ENCODE data around the gene GNPAT. TPM values are rescaled to one million over a fixed set of nuclear protein-coding genes. Genes with fewer than 3 reads are reported as not detected.
A peak's percentile ranks its signal among the peaks of the same experiment; 100 is the strongest.

The GNPAT gene
- total and polyA plus RNA-seq, 2 experiments from 2014 or later = 37.6 to 47.2 TPM

DNA sequence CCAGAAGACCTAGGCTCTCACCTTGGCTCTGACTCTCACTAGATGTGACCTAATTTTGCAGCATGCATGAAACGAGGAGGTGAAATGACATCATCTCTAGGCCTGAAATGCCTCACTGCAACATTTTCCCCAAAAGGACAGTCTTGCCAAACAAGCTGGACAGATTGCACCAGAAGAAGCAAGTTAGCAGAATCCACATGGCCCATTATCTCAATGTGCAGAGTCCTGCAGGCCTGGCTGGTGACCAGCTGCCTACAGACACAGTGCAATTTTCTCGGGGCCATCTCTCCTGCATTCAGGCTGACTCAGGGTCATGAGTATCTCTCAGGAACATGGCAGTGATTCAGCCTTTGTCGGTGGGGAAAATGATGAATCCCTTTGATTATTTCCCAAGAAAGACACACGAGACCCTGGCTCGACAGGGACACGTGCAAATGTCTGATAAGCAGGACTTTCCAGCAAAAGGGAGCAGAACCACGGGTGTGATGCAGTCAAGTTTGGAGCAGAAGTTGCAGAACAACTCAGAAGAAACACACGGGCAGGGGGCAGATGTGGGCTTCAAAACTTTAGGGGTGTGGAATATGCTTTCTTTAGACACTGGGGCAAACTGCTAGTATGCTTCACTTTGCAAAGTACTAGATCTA, 40.5 kb upstream of the GNPAT start:
- Histone ChIP-seq H3K9me2 (ENCODE audit: insufficient read depth) (no peaks in the 10 kb centered on the region), H3K4me1 (ENCODE audit: insufficient read depth) (no peaks in the 10 kb centered on the region), H3K27me3 (replicated peaks; ENCODE audit: insufficient read depth) (no peaks in the 10 kb centered on the region; the same call in 1 of the 2 replicates), H3K9ac (no peak overlapping the region), H3F3A (ENCODE audit: insufficient read depth) (no peaks in the 10 kb centered on the region), H2AFZ (no peak overlapping the region), H3K9me3 (ENCODE audit: low read depth) (no peaks in the 10 kb centered on the region), H3K27ac (no peak overlapping the region), H3K4me2 (ENCODE audit: unreplicated experiment) (no peak overlapping the region), H3K36me3 (ENCODE audit: low read depth) (no peaks in the 10 kb centered on the region), H3K4me3 (no peak overlapping the region), H3K79me2 (ENCODE audit: insufficient read depth) (no peaks in the 10 kb centered on the region), H4K20me1 (ENCODE audit: insufficient read depth) (no peaks in the 10 kb centered on the region)
- no peak for TF ChIP-seq EZH2 (IDR thresholded peaks at IDR 0.05; ENCODE audit: insufficient read depth, poor library complexity, severe bottlenecking)
- TF ChIP-seq EZH2phosphoT487 (IDR thresholded peaks at IDR 0.05; ENCODE audit: insufficient read depth, low read depth) = no peak
- peak; percentile 62 for DNase-seq
- 15 to 16% methylated on average over 8 of the region's 8 CpGs for WGBS, 2 experiments (ENCODE audit: low coverage in 1 of 2, low lambda C conversion rate in 2 of 2, missing lambda C conversion rate in 2 of 2)
- in situ Hi-C loops (cut with MboI) = loop anchor here (10.0 to 25.0 kb wide), 2 partner anchors 263 to 406 kb away; no protein-coding TSS in a partner anchor

DNA sequence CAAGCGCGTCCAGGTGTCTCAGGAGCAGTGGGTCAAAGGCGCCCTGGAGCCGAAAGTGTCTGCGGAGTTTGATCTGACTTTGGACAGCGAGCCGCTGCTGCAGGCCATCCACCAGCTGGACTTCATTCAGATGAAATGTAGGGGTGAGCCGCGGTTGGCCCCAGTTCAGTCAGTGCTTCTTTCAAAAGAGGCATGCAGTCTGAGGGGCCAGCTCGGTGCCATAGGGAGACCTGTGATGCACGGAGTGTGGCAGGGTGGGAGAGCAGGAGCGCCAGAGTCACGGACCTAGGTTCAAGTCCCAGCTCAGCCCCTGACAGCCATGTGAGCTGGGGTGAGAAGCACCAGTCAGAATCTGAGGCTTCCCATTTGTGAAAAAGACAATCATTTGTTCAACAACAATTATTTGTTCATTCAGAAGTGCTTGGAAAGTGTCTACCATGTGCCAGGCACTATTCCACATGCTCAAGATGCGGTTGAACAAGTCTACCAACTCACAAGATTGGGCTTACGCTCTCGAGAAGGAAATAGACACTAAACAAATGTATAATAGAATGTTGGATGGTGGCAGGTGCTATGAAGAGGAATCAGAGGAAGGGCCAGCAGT, 39.5 kb upstream of the GNPAT start:
- WGBS, 2 experiments (ENCODE audit: low coverage in 1 of 2, low lambda C conversion rate in 2 of 2, missing lambda C conversion rate in 2 of 2) = 33 to 35% methylated on average over 16 of the region's 16 CpGs
- Histone ChIP-seq H3K4me1 (ENCODE audit: insufficient read depth) (no peaks in the 10 kb centered on the region), H3K4me3 (no peak overlapping the region), H3K9me3 (ENCODE audit: low read depth) (no peaks in the 10 kb centered on the region), H3K4me2 (ENCODE audit: unreplicated experiment) (no peak overlapping the region), H3K9me2 (ENCODE audit: insufficient read depth) (no peaks in the 10 kb centered on the region), H3K27ac (no peak overlapping the region), H3F3A (ENCODE audit: insufficient read depth) (no peaks in the 10 kb centered on the region), H4K20me1 (ENCODE audit: insufficient read depth) (no peaks in the 10 kb centered on the region), H3K9ac (no peak overlapping the region), H3K79me2 (ENCODE audit: insufficient read depth) (no peaks in the 10 kb centered on the region), H2AFZ (no peak overlapping the region), H3K27me3 (replicated peaks; ENCODE audit: insufficient read depth) (no peaks in the 10 kb centered on the region; the same call in 1 of the 2 replicates), H3K36me3 (ENCODE audit: low read depth) (no peaks in the 10 kb centered on the region)
- TF ChIP-seq EZH2phosphoT487 (IDR thresholded peaks at IDR 0.05; ENCODE audit: insufficient read depth, low read depth) = no peak
- no peak for TF ChIP-seq EZH2 (IDR thresholded peaks at IDR 0.05; ENCODE audit: insufficient read depth, poor library complexity, severe bottlenecking)
- in situ Hi-C loops (cut with MboI) = loop anchor here (10.0 to 25.0 kb wide), 2 partner anchors 264 to 407 kb away; no protein-coding TSS in a partner anchor
- no peak for DNase-seq

DNA sequence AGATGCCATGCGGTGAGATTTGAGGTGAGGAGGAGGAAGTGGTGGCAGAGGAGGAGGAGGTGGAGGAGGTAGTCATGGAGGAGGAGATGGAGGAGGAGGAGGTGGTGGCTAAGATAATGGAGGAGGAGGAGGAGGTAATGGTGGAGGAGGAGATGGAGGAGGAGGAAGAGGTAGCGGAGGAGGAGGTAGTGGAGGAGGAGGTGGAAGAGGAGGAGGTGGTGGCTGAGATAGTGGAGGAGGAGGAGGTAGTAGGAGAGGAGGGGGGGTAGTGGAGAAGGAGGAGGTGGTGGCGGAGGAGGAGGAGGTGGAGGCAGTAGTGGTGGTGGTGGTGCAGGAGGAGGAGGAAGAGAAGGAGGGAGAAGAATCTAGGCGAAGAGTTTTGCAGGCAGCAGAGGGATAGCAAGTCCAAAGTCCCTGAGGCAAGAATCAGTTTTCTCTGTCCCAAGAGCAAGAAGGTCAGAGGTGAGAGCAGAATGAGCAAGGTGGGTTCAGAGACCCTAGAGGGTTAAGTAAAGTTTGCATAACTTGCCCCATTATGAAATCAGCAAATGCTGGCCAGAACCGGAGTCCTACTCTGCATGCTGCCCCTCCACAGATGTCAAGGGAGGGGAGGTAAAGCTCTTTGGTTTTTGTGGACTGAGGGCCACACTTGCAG, 38.9 kb upstream of the GNPAT start:
- WGBS, 2 experiments (ENCODE audit: low coverage in 1 of 2, low lambda C conversion rate in 2 of 2, missing lambda C conversion rate in 2 of 2) = 48 to 51% methylated on average over 2 to 5 of the region's 5 CpGs
- no peaks in the 10 kb centered on the region for H3K4me1 ChIP-seq (ENCODE audit: insufficient read depth)
- no peaks in the 10 kb centered on the region for H3K9me2 ChIP-seq (ENCODE audit: insufficient read depth)
- H3K4me2 ChIP-seq (ENCODE audit: unreplicated experiment) = no peak overlapping the region
- no peaks in the 10 kb centered on the region for H3K36me3 ChIP-seq (ENCODE audit: low read depth)
- no peak overlapping the region for H2AFZ ChIP-seq
- no peak overlapping the region for H3K27ac ChIP-seq
- no peaks in the 10 kb centered on the region for H4K20me1 ChIP-seq (ENCODE audit: insufficient read depth)
- no peak overlapping the region for H3K9ac ChIP-seq
- no peaks in the 10 kb centered on the region for H3K9me3 ChIP-seq (ENCODE audit: low read depth)
- H3K79me2 ChIP-seq (ENCODE audit: insufficient read depth) = no peaks in the 10 kb centered on the region
- no peaks in the 10 kb centered on the region; the same call in 1 of the 2 replicates for H3K27me3 ChIP-seq (replicated peaks; ENCODE audit: insufficient read depth)
- in situ Hi-C loops (cut with MboI) = loop anchor here (10.0 to 25.0 kb wide), 2 partner anchors 265 to 407 kb away; no protein-coding TSS in a partner anchor
- TF ChIP-seq EZH2phosphoT487 (IDR thresholded peaks at IDR 0.05; ENCODE audit: insufficient read depth, low read depth) (no peak), EZH2 (IDR thresholded peaks at IDR 0.05; ENCODE audit: insufficient read depth, poor library complexity, severe bottlenecking) (no peak)
- H3K4me3 ChIP-seq = no peak overlapping the region
- H3F3A ChIP-seq (ENCODE audit: insufficient read depth) = no peaks in the 10 kb centered on the region
- no peak for DNase-seq

DNA sequence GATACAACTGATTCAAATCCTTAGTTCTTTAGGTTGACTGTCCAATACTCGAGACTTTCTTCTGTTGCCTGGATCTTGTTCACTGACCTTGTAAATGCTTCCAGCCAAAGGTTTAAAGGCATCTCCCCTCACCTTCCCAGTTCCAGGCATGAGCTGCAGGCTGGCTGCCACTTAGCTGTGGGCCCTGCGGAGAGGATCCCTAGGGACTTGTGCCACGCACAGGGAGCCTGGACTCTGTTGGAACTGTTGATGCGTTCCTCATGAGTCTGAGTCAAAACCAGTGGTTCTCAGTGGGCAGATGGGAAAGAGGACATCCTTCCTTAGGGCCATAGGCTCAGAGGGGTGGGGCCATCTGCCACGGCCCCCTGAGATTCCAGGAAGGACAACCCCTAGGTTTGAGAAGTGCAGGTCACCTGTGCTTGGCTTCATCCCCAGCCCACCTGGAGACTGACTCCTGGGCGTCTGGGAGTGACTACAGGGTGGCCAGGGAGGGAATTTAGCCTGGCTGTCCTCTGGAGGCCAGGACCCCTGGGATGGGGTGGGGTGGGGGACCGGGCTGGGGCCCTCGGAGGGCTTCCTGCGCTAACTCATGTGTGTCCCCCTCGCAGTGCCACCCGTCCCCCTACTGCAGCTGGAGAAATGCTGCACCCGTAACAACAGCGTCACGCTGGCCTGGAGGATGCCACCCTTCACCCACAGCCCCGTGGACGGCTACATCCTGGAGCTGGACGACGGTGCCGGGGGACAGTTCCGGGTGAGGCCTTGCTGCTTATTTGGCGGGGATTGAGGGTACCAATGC, 37.6 kb upstream of the GNPAT start:
- H3K27me3 ChIP-seq (replicated peaks; ENCODE audit: insufficient read depth) = no peaks in the 10 kb centered on the region; the same call in 1 of the 2 replicates
- TF ChIP-seq EZH2phosphoT487 (IDR thresholded peaks at IDR 0.05; ENCODE audit: insufficient read depth, low read depth) (no peak), EZH2 (IDR thresholded peaks at IDR 0.05; ENCODE audit: insufficient read depth, poor library complexity, severe bottlenecking) (no peak)
- H3K4me2 ChIP-seq (ENCODE audit: unreplicated experiment) = no peak overlapping the region
- in situ Hi-C loops (cut with MboI) = loop anchor here (10.0 to 25.0 kb wide), 2 partner anchors 266 to 409 kb away; no protein-coding TSS in a partner anchor
- H4K20me1 ChIP-seq (ENCODE audit: insufficient read depth) = no peaks in the 10 kb centered on the region
- 44 to 51% methylated on average over 18 to 21 of the region's 21 CpGs for WGBS, 2 experiments (ENCODE audit: low coverage in 1 of 2, low lambda C conversion rate in 2 of 2, missing lambda C conversion rate in 2 of 2)
- H3K4me3 ChIP-seq = no peak overlapping the region
- H3K9me3 ChIP-seq (ENCODE audit: low read depth) = no peaks in the 10 kb centered on the region
- no peak overlapping the region for H3K9ac ChIP-seq
- H3F3A ChIP-seq (ENCODE audit: insufficient read depth) = no peaks in the 10 kb centered on the region
- no peaks in the 10 kb centered on the region for H3K9me2 ChIP-seq (ENCODE audit: insufficient read depth)
- H3K4me1 ChIP-seq (ENCODE audit: insufficient read depth) = no peaks in the 10 kb centered on the region
- no peak for DNase-seq
- H2AFZ ChIP-seq = no peak overlapping the region
- no peaks in the 10 kb centered on the region for H3K36me3 ChIP-seq (ENCODE audit: low read depth)
- H3K79me2 ChIP-seq (ENCODE audit: insufficient read depth) = no peaks in the 10 kb centered on the region
- H3K27ac ChIP-seq = no peak overlapping the region
